NCI-H146 treated with DMSO at 0.1 percent for 48 hours (cell line): Measurements from ENCODE around the gene GALNT2.

Experiments
- DNase-seq: peaks from one replicate; lab custom pipeline; 2025; ENCODE audit not compliant: unreplicated experiment; lab: John Stamatoyannopoulos, UW

GALNT2 gene

DNA sequence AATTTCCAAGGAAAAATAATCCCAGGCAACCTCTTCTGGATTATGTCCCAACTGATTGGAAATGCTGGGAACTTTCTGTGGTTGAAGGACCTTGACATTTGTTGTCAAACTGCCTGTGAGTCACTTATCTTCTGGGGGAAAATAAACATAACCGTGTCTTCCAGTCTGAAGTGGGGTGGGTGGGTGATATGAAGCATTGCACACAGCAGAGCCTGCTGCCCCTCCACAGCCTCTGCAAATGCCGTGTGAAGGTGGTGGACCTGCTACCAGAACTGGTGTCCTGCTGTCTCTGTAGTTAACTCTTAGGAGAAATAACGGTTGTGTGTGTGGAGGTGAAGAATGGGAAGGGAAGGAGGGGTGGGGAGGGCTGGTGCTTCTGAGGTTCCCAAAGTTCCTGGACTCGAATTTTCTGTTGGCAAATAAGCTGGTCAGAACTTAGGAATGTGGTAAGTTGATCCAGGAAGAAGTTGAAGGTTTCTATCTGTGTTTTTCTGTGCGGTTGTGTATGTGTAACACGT is 23.2 kb downstream of the GALNT2 start:
- DNase-seq, result no peak

DNA sequence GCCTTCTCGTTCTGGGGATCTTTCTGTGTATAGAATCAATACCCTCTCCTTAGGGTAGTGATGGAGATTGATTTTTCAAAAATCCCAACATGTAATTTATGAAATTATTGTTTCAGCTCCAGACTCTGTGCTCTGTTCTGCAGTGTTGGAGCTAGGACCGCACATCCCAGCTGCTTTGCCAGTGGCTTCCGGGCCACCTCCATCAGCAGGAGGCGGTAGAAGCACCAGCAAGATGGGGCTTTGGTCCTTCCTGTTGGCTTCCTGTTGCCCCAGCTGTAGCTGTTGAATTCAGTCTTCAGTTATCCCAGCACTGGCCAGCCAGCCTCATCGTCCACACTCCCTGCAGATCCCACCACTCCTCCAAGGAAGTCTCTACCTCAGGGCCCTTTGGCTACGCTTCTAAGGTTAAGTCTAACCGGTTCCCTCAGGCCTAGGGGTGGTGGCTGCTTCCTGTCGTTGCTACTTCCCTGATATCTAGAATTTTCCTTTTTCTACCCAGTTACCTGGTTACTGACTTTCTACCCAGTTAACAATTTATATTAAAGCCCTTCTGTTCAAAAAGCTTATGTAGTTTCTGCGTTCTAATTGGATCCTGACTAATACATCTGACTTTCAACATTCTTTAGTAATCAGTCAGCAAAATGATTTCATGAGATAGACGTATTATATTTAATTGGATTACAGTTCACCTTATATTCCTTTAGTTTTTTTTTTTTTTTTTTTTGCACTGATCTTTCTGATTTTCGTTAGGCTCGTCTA is 24.6 kb downstream of the GALNT2 start:
- DNase-seq, result no peak

DNA sequence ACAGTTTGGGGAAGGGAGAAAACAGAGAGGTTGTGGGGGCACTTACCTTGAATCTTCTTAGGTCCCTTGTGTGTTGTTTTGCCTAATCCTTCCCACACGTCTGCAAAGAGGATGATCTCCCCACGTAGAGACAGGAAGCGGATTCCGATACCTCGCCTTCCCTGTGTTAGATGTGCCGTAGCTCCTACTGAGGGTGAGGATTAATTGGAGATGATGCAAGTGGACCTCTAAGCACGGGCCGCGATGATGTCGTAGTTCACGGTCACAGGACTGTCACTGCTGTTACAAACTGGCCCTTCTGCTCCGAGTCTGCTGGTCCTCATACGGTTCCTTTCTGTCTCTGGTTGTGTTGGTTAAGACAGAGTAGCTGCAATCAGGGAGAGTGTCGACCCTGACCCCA is 27.7 kb downstream of the GALNT2 start:
- DNase-seq, result no peak

DNA sequence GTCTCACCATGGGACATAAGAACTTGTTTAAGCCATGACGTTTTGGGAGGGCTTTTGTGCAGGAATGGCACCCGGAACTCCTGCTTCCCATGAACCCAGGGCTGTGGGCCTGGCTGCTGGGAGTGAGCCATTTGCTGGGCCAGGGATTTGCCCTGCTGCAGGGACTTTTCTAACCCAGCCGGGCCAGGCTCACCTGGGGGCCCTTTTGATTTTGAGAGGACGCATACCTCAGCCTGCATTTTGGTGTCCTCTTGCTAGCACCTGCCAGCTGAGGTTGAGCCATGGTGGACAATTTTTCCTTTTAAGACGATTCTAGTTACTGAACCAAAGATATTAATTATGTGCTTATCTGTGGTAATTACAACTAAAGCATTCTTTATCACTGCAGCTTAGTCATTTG is 28.9 kb downstream of the GALNT2 start:
- DNase-seq, result no peak

DNA sequence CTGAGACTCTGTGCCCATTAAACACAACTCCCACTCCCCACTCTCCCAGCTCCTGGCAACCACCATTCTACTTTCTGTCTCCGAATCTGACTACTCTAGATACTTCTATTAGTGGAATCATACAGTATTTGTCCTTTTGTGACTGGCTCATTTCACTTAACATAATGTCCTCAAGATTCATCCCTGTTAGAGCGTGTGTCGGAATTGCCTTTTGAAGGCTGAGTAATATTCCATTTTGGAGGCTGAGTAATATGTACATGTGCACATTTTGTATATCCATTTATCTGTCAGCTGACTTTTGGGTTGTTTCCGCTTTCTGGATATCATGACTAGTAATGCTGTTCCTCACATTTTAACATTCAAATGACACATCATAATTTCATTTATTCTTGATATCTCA is 30.3 kb downstream of the GALNT2 start:
- DNase-seq, result no peak

DNA sequence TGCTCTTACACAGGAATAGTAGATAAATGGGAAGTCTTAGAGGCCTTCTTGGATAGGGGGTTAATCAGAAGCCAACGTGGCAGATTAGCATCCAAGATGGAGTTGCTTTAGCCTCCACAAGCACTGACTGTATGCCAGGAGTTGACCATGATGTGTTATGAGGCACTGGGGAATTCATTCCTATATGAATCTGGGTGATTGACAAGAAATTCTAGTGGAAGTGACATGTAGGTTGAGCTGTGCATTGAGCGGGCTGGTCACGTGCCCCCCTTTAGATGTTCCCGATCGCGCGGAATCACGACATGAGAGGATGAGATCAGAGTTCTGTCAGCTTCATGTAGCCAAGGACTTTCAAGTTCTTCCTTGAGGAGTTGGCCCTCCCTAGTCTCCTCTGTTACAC is 31.7 kb downstream of the GALNT2 start:
- no peak for DNase-seq

DNA sequence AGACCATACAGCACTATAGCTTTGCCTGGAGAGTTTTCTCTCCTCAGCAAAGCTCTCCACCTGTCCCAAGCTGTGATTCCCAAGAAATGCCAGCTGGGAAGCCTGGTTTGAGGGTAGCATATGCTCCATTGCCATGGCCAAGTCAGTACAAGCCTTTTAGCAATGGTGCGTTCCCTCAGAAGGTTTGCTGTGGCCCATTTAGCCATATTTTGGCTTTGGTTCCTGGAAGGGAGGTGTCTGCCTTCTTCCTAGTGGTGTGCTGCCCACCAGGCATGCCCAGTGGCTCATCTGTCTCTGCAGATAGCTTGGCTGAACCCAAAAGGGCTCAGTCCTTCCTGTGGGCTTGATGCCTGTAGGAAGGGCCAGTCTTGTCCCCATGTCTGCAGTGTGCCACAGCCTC is 32.4 kb downstream of the GALNT2 start:
- DNase-seq, result no peak

DNA sequence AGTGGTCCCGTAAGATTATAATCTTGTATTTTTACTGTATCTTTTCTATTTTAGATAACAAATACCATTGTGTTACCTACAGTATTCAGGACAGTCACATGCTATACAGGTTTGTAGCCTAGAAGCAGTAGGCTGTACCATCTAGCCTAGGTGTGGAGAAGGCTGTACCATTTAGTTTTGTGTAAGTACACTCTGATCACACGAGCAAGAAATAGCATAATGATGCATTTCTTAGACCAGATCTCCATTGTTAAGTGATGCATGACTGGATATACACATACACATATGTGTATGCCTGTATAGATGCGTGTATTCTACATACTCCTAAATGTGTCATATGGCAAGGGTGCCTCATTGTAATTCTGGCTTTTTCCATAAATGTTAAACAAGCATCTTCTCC is 33.9 kb downstream of the GALNT2 start:
- no peak for DNase-seq

DNA sequence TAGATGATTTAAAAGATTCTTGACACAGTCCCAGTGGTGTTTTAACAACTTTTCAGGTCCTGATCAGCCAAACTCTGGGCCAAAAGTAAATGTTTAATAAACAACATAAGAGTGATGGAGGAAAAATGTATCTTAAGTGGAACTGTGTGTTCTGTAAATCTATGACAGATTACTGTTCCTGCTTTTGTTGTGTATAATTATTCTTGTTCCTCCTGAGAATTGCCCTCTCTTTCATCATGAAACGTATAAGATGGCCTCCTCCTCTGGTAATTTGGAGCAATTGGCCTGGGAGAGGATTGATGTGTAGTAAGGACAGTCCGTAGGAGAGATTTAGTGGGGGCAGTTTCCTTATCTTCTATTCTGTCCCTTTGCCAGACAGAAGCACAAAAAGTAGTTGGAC is 34.5 kb downstream of the GALNT2 start:
- DNase-seq, result no peak

DNA sequence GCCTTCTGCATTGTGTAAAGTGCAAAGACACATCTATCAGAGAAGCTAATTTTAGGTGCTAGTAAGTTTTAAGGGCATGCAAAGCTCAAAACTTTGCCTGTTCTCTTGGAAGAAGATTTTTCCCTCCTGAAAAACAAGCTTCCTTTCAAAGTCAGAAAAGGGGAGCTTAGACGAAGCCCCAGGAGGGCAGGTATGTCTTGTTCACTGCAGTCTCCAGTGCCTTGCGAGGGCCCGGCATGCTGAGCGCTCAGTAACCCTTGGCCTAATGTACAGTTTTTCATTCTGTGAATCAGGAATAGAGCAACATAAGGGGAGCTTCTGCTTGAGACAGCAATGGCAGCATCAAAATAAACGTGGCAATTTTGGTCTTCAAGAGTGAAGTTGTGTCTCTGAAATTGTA is 35.0 kb downstream of the GALNT2 start:
- DNase-seq, result no peak

DNA sequence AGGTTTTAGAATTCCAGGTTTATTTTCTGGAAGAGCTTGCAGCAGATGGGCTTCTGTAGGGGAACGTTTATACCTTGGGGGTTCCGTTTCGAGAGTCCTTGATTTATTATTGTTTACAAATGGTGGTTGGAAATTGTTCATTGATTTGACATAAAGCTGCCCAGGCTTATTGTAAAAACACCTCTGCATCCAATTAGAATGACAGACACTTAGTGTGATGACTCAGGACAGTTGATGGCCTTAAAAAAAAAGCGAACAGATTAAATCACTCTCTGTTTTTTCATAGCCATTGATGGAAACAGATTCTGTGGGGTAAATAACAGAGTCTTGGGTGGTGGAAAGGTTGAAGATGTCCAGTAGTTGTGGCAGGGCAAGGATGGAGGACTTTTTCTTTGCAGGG is 35.4 kb downstream of the GALNT2 start:
- DNase-seq, result no peak

DNA sequence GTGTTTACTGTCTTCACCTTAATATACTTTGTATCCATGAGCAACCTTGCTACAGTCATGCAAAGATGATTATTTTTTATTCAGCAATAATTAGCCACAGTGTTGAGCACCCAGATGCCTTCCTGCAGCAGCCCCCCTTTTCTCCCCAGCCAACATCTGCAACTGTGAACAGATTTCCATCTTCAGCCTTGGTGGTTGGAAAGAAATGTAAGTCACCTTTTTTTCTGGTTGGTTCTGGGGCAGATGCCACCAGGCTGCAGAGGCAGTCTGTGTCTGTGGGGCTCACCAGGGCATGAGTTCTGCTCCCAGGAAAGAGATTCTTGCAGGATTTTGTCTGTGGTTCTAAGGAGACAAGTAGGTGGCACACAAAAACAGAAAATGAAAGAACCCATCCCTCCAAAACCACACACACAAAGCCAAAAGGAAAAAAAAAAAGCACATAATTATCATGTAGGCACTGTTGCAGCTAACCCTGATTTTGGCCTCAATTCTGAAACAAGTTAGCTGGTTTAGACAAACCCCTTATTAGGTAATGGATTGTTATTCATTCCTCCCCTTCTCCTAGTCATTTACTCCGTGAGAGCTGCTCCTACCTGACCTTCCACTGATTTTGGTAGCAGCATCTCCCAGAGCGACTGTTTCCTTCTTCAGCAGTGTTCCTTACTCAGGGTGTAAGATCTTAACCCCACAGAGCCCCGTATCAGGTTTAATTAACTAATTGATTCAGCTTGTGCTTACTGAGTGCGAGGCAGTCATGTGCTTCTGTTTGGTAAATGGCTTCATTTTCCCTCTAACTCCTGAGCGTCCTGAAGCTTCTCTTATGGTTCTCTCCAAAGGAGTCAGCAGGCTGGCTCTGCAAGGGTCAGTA is 36.5 kb downstream of the GALNT2 start:
- no peak for DNase-seq

DNA sequence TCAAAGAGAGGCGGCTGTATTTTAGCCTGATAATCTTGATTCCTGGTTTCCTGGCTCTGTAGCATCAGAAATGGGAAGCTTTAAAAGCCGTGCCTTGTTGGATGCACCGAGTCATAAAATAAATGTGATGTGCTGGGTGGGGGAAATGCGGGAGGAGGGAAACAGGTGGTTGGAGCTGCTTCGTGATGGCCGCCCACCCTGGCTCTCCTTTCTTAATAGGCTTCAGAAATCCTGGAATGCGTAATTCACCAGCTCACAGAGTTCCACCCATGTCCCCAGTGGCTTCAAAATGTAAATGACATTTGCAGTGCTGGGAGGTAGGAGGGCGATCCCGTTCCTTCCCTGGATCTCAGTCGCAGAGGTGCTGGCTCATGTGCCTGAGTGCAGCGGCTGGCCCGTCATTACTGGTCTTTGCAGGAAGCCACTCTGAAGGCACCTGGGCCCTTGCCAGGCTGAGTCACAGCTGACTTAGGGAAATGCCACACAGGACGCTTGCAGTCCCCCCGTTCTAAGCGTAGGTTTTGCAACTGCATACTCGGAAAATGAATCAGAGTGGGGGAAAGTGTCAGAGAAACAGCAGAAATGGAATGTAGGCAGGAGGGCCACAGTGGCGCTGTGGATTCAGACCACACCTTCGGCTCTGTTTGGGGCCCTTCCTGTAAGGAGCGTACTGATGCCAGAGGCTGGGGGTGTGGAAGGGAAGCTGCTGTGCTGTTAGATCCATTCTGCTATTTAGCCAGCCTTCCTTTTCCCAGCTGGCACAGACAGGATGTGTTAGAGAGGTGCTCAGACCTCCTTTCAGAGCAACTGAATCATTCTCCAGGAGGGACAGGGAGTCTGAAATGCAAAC is 37.6 kb downstream of the GALNT2 start:
- DNase-seq, result peak; percentile 45

DNA sequence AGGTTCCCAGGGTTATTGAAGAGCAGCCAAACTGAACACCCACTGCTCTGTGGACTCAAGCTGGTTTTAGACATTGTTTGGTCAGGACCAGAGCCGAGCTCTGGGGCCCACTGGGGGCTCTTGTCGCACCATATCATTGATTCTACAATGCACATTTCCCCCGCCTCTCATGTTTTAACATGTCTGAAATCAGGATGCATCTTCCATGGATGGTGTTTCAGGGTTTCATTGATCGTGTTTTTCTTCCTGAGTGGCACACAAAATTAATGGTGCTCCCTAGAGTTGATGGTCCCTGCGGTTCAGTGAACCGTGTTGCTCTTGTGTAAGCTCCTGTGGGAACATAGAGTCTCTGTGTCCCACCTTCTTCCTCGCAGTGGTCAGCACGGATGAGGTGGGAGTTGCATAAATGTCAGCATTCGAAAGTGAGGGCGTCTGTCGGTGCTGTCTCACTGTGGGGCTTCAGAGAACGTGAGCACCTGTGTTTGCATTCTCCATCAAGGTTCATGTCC is 38.3 kb downstream of the GALNT2 start:
- peak; percentile 45 for DNase-seq

DNA sequence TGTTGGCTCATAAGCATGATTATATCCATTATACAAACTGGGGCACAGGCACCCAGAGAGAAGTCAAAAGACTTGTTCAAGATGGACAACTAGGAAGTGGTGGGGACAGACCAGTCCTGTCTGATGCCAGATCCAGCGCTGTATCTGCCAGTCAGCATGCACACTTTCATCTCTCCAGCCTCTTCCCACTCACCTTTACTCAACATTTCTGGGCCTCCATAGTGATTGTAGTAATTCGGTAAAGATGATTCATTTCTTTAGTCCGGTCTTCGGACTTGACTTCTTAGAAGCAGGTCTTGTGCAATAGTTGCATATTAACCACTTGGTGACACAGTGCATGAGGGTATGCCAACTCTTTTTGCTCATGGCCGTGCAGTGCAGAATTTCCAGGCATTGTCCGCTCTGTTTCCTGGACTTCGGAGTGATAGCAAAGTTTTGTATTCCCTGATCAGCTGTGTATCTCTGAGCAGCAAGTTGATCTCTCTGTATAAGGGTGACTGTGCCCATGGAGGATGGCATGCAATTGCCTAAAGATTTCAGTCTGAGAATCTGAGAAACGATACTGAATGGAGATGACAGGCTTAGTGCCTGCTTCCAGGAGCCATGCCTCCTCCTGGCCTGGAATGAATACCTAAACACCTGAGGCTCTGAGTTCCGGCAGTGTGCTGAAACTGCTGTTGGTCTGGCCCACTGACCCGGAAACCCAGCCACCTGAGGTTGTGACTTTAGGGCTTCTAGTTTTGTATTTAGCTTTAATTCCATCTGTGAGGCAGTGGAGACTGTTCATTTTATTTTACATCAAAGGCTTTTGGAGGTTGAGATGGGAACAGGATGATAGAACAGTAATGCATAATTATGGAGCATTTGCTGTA is 39.0 kb downstream of the GALNT2 start:
- DNase-seq, result no peak

DNA sequence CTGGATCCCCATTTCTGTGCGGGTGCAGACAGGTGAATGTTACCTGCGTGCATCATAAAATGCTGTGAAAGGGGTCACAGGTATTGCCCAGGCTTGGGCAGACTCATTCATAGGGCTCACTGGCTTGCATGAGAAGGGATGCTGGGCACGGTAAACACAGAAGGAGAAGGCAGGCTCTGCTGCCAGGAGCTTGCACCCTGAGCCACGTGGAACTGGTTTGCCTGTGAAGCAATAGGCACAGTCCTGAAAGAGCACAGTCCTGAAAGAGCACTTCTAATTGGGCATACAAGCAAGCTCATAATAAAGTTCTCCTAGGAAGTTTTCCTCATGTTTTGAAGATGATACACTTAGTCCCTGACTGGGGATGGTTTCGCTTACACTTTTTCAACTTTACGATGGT is 40.9 kb downstream of the GALNT2 start:
- DNase-seq, result no peak

DNA sequence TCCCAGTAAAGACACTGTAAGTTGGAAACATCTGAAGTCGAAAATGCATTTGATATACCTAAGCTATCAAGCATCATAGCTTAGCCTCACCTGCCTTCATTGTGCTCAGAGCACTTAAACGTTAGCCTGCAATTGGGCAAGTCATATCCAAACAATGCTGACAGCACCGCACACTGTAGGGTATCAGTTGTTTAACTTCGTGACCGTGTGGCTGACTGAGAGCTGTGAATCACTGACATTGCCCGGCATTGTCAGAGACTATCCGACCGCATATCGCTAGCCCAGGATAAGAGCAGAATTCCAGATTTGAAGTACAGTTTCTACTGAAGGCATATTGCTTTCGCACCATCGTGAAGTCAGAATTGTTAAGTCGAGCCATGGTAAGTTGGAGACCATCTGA is 41.5 kb downstream of the GALNT2 start:
- DNase-seq, result no peak

DNA sequence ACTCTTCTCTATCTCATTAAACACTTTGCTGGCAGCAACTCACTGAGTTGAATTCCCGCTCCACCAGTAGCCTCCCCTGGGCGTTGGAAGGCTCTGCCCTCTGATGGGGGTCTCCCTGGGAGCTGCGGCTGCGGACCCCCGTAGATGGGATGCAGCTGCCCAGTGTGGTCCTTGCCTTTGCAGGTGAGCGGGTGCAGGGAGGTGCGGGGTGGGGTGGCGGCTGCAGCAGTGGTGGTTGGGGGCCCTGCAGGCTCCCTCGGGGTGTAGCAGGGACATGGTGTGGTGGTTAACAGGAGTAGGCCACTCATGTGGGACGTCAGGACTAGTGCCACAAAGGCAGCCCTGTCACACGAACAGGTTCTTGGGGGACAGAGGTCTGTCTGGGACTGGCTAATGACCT is 42.0 kb downstream of the GALNT2 start:
- no peak for DNase-seq

DNA sequence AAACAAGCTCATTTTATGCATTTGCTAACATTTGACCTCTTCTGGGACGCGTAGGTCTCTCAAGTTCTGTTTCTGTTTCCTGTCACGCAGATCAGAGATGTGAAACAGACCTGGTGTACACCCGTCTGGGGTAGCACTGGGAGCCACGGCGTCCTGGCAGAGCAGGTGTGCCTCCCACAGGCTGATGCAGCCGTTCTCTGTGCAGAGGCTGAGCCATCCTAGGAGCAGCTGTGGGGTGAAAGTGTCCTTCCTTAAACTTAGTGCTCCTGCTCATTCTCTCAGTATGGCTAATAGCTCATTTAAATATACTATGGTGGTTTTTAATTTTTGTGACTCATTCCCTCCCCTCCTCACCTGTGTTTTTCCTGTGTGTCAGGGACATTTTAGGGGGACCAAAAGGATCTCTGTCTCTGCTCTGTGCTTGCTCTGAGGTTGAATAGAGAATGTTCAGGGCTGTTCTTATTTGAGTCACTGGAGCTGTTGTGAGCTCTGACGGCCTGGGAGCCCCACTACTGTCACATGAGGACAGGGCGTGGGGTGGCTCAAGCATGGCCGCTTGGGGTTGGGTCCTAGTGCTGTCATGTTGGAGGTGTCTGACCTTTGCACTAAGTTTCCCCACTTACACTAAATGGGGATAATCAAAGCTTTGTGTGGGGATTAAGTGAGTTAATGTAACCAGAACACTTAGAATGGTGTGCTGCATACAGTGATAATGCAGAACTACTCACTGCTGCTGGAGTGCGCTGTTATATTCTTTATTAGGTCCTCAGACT is 43.0 kb downstream of the GALNT2 start:
- DNase-seq, result no peak
